Neural cell (in vitro differentiated cells): ENCODE data around the gene GNA12. TPM values are rescaled to one million over a fixed set of nuclear protein-coding genes. Genes with fewer than 3 reads are reported as not detected.

Experiments
- H2AFZ ChIP-seq: fragments of 200-600, 300-800 bp; sonication (generic), shearing (Covaris generic); 2 replicates; pipeline ENCODE4 v1.6.0; 2014; ENCODE audit warnings: low read depth, mild to moderate bottlenecking, antibody characterized with exemption, low read length, moderate library complexity
- H3F3A ChIP-seq: fragments of 200-600 bp; shearing (Covaris generic); 2 replicates; pipeline ENCODE4 v1.6.1; 2016; ENCODE audit warnings: mild to moderate bottlenecking, moderate library complexity, mixed read lengths, antibody characterized with exemption, low read length; ENCODE audit not compliant: insufficient read depth, poor library complexity, severe bottlenecking
- H3K27ac ChIP-seq: fragments of 200-600, 300-800 bp; sonication (generic), shearing (Covaris generic); 2 replicates; pipeline ENCODE4 v1.5.1; 2014; ENCODE audit warnings: mild to moderate bottlenecking, low read length, moderate library complexity
- H3K27me3 ChIP-seq: fragments of 300-800, 200-600 bp; sonication (generic), shearing (Covaris generic); 2 replicates; pipeline ENCODE4 v1.6.0; 2014; ENCODE audit warnings: mild to moderate bottlenecking, low read depth, low read length, moderate library complexity; ENCODE audit not compliant: insufficient read depth
- H3K36me3 ChIP-seq: fragments of 300-800, 200-600 bp; sonication (generic), shearing (Covaris generic); 2 replicates; pipeline ENCODE4 v1.5.1; 2014; ENCODE audit warnings: mild to moderate bottlenecking, antibody characterized with exemption, low read length, moderate library complexity; ENCODE audit not compliant: insufficient read depth
- H3K4me2 ChIP-seq: fragments of 300-800, 200-600 bp; sonication (generic), shearing (Covaris generic); 2 replicates; pipeline ENCODE4 v1.6.0; 2014; ENCODE audit warnings: mild to moderate bottlenecking, low read length
- H3K4me3 ChIP-seq: fragments of 300-800, 200-600 bp; sonication (generic), shearing (Covaris generic); 2 replicates; pipeline ENCODE4 v1.5.1; 2014; ENCODE audit warnings: mild to moderate bottlenecking, low read length, moderate library complexity
- H3K79me2 ChIP-seq: fragments of 200-600 bp; shearing (Covaris generic); replicated peaks from 2 replicates; pipeline ENCODE4 v1.6.0; 2014; ENCODE audit warnings: mild to moderate bottlenecking, low read length, moderate library complexity; ENCODE audit not compliant: insufficient read depth
- H3K9ac ChIP-seq: fragments of 300-800, 200-600 bp; sonication (generic), shearing (Covaris generic); 2 replicates; pipeline ENCODE4 v1.6.1; 2016; ENCODE audit warnings: mild to moderate bottlenecking, low read length, mixed read lengths
- H3K9me2 ChIP-seq: fragments of 200-600 bp; shearing (Covaris generic); 2 replicates; pipeline ENCODE4 v1.6.1; 2016; ENCODE audit warnings: mild to moderate bottlenecking, low read length, mixed read lengths; ENCODE audit not compliant: insufficient read depth
- H3K9me3 ChIP-seq: fragments of 200-600, 300-800 bp; sonication (generic), shearing (Covaris generic); 2 replicates; pipeline ENCODE4 v1.6.1; 2016; ENCODE audit warnings: mild to moderate bottlenecking, mixed run types, low read length, moderate library complexity, mixed read lengths
- H4K20me1 ChIP-seq: fragments of 200-600 bp; shearing (Covaris generic); 2 replicates; pipeline ENCODE4 v1.6.1; 2016; ENCODE audit warnings: mild to moderate bottlenecking, mixed run types; ENCODE audit not compliant: insufficient read depth
- EP300 ChIP-seq: fragments of 450-650 bp; conservative IDR thresholded peaks from 2 replicates; pipeline ENCODE4 v1.6.1; 2014; ENCODE audit warnings: antibody characterized with exemption, mild to moderate bottlenecking, moderate library complexity; ENCODE audit not compliant: poor library complexity, severe bottlenecking
- EZH2 ChIP-seq: fragments of 200-600, 300-800 bp; shearing (Covaris generic), sonication (generic); IDR thresholded peaks from 2 replicates; pipeline ENCODE4 v1.6.1; 2014; ENCODE audit warnings: antibody characterized with exemption, low read length, borderline replicate concordance, mild to moderate bottlenecking; ENCODE audit not compliant: insufficient read depth, poor library complexity, severe bottlenecking
- MXI1 ChIP-seq: fragments of 450-650 bp; conservative IDR thresholded peaks from 2 replicates; pipeline ENCODE4 v1.6.1; 2014; ENCODE audit warnings: antibody characterized with exemption, mild to moderate bottlenecking; ENCODE audit not compliant: poor library complexity, severe bottlenecking
- POLR2AphosphoS5 ChIP-seq: IDR thresholded peaks from 2 replicates; pipeline ENCODE4 v1.6.1; 2012
- RAD21 ChIP-seq: fragments of 450-650 bp; conservative IDR thresholded peaks from 2 replicates; pipeline ENCODE4 v1.6.1; 2014; ENCODE audit warnings: antibody characterized with exemption, mild to moderate bottlenecking, moderate library complexity
- SMC3 ChIP-seq: fragments of 450-650 bp; conservative IDR thresholded peaks from 2 replicates; pipeline ENCODE4 v1.6.1; 2014; ENCODE audit warnings: antibody characterized with exemption, mild to moderate bottlenecking, moderate library complexity; ENCODE audit not compliant: poor library complexity
- TAF1 ChIP-seq: IDR thresholded peaks from 2 replicates; pipeline ENCODE4 v1.6.1; 2012; ENCODE audit warnings: low read depth
- polyA plus RNA-seq: library from polyadenylated mRNA; depleted of rRNA; stranded (reverse); fragments of >200 nt; gene quantifications from 2 replicates; pipeline ENCODE4 v1.2.3, GENCODE V29; 2014
- TF ChIP-seq, protein P1 (sequence below): IDR thresholded peaks from 2 replicates; pipeline ENCODE4 v1.6.1; 2012; ENCODE audit warnings: borderline replicate concordance
- TF ChIP-seq, protein P2 (sequence below): fragments of 450-650 bp; IDR thresholded peaks from 2 replicates; pipeline ENCODE4 v1.5.1; 2014; ENCODE audit warnings: antibody characterized with exemption, mild to moderate bottlenecking, moderate library complexity; ENCODE audit not compliant: poor library complexity, severe bottlenecking

Gene GNA12
- polyA plus RNA-seq, 1 donor from 2014 or later = 15.5 TPM

DNA sequence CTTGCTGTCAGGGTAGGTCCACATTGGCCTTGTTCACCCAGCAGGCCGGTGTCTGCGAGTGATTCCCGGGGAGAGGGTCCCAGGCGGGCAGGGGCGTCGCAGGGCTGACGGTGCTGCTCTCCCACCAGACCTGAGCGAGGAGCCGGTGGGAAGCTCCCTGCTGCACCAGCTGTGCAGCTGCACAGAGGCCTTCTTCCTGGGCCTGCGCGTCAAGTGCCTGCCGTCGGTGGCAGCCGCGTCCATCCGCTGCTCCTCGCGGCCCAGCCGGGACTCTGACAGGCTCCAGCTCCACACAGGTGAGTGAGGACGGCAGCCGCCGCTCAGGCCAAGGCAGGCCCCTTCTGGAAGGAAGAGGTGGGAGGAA lies 141.5 kb downstream of the GNA12 start:
- H3K36me3 ChIP-seq = no peaks in the 10 kb centered on the region
- H3K9me2 ChIP-seq = no peaks in the 10 kb centered on the region
- no peak overlapping the region for H3K27ac ChIP-seq
- H3K4me3 ChIP-seq = no peak overlapping the region
- no peak for TF ChIP-seq EZH2
- TF ChIP-seq TAF1 = no peak
- TF ChIP-seq MXI1 = no peak
- TF ChIP-seq RAD21 = no peak
- no peak for TF ChIP-seq EP300
- TF ChIP-seq POLR2AphosphoS5 = no peak
- no peak for TF ChIP-seq SMC3
- TF ChIP-seq, protein P1, sequence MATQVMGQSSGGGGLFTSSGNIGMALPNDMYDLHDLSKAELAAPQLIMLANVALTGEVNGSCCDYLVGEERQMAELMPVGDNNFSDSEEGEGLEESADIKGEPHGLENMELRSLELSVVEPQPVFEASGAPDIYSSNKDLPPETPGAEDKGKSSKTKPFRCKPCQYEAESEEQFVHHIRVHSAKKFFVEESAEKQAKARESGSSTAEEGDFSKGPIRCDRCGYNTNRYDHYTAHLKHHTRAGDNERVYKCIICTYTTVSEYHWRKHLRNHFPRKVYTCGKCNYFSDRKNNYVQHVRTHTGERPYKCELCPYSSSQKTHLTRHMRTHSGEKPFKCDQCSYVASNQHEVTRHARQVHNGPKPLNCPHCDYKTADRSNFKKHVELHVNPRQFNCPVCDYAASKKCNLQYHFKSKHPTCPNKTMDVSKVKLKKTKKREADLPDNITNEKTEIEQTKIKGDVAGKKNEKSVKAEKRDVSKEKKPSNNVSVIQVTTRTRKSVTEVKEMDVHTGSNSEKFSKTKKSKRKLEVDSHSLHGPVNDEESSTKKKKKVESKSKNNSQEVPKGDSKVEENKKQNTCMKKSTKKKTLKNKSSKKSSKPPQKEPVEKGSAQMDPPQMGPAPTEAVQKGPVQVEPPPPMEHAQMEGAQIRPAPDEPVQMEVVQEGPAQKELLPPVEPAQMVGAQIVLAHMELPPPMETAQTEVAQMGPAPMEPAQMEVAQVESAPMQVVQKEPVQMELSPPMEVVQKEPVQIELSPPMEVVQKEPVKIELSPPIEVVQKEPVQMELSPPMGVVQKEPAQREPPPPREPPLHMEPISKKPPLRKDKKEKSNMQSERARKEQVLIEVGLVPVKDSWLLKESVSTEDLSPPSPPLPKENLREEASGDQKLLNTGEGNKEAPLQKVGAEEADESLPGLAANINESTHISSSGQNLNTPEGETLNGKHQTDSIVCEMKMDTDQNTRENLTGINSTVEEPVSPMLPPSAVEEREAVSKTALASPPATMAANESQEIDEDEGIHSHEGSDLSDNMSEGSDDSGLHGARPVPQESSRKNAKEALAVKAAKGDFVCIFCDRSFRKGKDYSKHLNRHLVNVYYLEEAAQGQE = no peak
- TF ChIP-seq, protein P2, sequence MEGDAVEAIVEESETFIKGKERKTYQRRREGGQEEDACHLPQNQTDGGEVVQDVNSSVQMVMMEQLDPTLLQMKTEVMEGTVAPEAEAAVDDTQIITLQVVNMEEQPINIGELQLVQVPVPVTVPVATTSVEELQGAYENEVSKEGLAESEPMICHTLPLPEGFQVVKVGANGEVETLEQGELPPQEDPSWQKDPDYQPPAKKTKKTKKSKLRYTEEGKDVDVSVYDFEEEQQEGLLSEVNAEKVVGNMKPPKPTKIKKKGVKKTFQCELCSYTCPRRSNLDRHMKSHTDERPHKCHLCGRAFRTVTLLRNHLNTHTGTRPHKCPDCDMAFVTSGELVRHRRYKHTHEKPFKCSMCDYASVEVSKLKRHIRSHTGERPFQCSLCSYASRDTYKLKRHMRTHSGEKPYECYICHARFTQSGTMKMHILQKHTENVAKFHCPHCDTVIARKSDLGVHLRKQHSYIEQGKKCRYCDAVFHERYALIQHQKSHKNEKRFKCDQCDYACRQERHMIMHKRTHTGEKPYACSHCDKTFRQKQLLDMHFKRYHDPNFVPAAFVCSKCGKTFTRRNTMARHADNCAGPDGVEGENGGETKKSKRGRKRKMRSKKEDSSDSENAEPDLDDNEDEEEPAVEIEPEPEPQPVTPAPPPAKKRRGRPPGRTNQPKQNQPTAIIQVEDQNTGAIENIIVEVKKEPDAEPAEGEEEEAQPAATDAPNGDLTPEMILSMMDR = no peak
- no peaks in the 10 kb centered on the region for H4K20me1 ChIP-seq
- no peak overlapping the region for H2AFZ ChIP-seq
- no peak overlapping the region for H3K4me2 ChIP-seq
- H3K9me3 ChIP-seq = no peaks in the 10 kb centered on the region
- H3K9ac ChIP-seq = no peak overlapping the region
- H3F3A ChIP-seq = no peaks in the 10 kb centered on the region
- H3K79me2 ChIP-seq = no peaks in the 10 kb centered on the region
- H3K27me3 ChIP-seq = no peaks in the 10 kb centered on the region

DNA sequence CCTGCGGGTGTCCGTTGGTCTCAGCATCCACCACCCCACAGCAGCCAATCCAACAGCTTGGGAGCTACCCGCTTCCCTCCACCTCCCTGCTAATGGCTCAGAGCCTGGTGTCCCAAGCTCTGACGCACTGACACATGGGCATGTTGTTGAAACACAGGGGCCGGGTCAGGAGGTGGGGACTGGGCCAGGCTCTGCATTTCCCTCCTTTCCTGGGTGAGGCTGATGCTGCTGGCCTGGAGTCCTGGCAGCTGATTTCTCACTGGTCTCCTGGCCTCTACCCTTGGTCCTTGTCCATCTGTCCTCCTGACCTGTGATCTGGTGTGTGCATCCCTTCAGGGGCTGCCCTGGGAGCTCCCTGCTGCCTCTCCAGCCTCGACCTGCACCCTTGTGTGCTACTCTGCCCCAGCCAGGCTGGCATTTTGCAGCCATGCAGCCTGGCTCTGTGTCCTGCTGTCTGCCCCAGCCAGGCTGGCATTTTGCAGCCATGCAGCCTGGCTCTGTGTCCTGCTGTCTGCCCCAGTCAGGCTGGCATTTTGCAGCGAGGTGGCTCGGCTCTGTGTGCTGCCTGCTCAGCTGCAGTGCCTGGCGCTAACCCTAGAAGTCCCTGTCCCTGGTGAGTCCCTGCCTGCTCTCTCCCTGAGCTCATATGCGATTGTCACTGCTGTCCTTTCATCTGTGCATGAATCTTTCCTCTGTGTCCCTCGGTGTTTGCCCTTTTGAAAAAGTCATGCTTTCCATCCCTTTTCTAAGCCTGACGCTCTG lies 142.1 kb downstream of the GNA12 start:
- H3K4me2 ChIP-seq = no peak overlapping the region
- no peaks in the 10 kb centered on the region for H3K9me3 ChIP-seq
- H3K27ac ChIP-seq = no peak overlapping the region
- H2AFZ ChIP-seq = no peak overlapping the region
- no peak overlapping the region for H3K9ac ChIP-seq
- no peaks in the 10 kb centered on the region for H3K79me2 ChIP-seq
- no peaks in the 10 kb centered on the region for H3K27me3 ChIP-seq
- H3K36me3 ChIP-seq = no peaks in the 10 kb centered on the region
- no peak overlapping the region for H3K4me3 ChIP-seq
- TF ChIP-seq, protein P1 = no peak
- TF ChIP-seq EZH2 = no peak
- H4K20me1 ChIP-seq = no peaks in the 10 kb centered on the region
- H3K9me2 ChIP-seq = no peaks in the 10 kb centered on the region
- H3F3A ChIP-seq = no peaks in the 10 kb centered on the region
